D341Med (cell line): Measurements from ENCODE around the gene KAZN.

Experiments
- DNase-seq: peaks from one replicate; pipeline ENCODE4 v3.0.0; 2012; ENCODE audit warnings: low spot score

Gene KAZN

DNA sequence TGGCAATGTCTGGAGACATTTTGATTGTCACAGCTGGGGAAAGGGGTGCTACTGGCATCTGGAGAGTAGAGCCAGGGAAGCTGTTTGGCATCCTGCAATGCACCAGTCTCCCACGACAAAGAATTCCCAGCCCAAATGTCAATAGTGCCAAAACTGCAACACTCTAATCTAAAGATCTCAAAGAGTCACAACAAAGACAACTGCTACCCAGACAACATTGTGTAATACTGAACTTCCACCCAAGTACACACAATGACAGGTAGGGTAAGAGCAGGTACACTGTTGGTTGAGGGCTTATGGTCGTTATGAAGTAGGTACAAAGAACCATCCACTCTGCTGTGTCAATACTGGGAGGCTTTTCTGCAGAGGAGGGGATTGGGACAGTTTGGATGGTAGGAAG lies 546.8 kb downstream of the KAZN start:
- DNase-seq: no peak

DNA sequence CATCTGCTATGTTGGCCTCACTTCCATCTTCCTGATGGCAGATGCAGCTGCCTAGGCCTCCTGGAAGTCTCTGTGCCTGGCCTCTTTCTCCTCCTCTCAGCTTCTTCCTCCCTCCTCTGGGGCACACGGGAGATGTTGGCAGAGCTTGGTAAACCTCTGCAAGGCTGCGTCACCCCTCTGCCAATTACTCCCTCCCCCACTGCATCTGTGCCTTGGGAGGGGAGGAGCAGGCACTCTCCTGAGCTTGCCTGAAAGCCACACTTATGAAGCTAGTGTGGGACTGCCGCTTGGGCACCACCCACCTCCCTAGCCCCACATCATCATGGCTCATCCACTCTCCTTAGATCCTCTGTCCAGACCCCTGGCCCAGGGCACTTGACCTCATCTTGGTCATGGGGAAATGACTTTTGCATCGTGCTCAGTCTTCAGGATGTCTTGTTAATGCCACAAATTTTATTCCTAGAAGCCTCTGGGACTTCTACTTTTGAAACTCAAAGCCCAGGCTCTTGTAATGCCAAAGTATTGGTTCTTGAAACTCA lies 547.7 kb downstream of the KAZN start:
- DNase-seq: no peak

DNA sequence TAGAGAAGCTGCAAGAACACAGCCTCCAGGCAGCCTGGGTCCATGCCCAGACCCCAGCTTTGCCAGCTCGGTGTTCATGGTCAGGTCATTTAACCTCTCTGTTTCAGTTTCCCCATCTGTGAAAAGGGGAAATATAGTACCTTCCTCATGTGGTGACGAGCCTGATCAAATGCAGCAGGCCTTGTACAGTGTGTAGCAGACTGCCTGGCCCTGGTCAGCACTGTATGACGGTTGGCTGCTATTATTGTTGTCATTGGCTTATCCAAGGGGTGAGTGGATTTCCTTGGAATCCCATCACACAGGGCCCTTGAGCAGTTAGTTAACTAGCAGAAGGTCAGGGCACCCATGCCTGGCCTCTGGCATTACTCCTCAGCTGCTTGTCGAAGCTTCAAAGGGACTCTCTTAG lies 548.5 kb downstream of the KAZN start:
- DNase-seq: no peak

DNA sequence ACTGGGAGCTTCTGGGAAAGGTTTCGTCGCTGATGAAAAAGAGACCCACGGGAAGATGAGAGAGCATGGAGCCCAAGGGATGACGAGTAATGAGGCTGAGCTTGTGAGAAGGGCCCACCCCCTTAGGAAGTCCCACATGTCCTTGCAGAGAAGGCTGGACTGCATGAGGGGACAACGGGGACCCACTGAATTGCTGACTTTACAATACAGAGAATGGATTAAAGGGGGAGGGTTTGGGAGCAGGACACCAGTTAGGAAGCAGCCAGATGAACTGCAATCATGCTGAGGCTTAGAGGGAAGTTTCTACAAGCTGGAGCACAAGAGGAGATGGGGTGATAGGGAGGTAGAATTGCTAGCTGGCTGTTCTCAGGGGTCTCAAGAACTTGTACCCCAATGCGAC lies 549.5 kb downstream of the KAZN start:
- no peak for DNase-seq

DNA sequence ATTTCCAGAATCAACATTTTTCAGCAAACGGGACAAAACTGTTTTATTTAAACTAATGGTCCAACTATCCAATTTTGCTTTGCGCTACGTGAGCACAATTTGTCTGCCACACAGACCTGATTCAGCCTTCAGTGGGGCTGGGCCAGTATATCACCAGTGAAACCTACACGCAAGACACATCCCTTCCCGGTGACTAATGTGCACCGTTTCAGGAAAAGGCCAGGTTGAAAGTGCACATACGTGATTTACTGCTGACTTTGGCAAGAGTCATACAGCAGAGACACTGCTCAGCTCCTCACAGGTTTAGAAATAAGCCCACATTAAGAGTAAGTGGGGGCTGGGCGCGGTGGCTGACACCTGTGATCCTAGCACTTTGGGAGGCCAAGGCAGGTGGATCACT lies 550.0 kb downstream of the KAZN start:
- DNase-seq: no peak

DNA sequence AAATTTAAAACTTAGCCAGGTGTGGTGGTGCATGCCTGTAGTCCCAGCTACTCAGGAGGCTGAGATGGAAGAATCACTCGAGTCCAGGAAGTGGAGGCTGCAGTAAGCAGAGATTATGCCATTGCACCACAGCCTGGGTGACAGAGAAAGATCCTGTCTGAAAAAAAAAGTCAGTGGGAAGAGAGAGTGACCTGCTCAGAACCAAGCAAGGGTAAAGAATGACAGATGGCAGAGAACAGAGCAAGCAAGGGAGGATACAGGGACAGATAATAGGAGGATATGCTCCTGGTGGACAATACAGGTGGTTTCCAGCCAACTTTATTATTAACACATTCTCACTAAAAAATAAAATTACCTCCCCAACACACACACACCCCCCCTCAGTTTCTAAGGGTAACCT lies 550.5 kb downstream of the KAZN start:
- no peak for DNase-seq

DNA sequence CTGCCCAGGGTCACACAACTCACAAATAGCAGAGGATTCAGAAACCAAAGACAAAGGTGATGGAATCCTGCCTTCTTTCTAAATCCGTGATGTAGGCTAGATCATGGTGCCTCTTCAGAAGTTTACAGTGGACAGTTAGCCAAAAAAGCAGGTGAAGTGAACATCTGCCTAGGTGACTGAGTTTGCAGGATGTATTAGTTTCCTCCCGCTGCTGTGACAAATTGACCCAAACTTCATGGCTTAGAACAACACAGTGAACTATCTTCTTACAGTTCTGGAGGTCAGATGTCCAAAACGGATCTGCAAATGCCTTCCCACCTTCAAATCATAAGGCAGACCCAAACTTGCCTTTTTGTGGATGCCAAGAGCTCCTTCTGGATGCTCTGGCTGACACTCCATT lies 551.9 kb downstream of the KAZN start:
- no peak for DNase-seq

DNA sequence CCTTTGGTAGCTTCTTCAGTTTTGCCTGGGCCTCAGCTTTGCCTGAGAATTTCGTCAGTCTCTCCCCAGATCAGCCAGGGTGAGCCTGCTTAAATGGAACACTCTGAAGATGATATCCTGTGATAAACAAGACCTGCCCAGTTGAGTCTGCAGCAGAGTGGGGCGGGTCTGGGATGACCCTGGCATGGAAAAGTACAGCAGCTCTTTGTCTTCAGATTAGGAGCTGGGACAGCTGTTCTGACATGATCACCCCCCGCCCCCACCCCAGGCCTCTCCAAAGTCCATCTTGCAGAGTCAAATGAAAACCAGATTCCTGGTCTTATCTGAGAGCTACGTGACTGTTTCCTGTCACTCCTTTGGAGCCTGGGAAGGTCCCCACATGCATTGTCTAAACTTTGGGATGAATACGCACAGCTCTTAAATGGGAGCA lies 552.9 kb downstream of the KAZN start:
- DNase-seq: no peak

DNA sequence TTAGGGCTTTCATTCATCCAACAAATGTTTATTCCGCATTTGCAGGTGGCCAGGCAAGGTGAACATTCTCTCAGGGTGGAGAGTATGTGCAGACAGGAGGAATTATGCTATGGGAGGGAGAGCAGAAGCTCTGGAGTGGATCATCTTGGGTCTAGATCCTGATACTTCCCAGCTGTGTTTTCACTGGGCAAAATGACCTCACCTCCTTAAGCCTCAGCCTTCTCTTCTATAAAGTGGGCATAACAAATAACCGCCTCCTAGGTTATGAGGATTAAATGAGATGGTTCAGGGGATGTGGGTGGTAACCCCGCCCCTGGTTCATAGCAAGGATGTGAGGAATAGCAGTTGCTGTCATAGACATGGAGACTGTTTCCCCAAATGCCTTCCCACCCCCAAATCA lies 553.4 kb downstream of the KAZN start:
- no peak for DNase-seq

DNA sequence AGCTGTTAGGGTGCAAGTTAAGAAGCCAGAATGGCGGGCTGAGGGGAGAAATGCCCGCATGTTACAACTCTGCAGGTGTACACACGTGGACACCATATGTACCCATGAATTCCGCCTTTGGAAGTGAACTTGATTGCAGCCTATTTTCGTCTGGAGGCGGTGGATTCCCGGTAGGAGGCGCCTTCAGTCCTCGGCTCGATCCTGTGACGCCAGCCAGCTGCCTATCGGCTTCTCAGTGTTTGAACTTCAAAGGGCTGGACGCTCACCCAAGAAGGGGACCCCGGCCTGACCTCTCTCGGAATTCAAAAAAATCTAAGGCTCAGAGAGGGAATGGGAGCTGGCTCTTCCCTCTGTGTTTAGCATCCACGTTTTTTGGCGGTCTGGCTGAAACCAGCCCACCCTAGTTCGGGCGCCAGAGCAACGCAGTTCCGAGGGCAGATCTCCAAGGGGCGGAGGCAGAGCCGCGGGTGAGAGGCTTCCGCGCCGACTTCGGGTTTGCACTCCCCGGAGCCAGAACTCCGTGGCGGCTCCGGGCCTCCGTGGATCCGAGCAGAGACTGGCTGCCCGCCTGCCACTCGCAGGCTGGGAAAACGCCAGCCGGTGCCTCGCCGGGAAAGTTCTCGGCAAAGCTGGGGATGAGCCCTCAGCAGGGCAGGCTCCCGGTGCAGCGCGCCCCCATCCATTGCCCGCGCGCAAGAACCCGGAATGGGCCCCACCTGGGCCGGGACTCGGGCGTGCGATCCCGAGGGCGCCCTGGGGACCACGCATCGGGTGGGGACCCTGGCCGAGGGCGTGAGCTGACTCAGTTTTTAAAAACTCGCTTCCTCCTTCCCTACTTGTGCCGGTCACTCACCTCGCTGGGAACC lies 554.1 kb downstream of the KAZN start:
- peak; percentile 77 for DNase-seq

DNA sequence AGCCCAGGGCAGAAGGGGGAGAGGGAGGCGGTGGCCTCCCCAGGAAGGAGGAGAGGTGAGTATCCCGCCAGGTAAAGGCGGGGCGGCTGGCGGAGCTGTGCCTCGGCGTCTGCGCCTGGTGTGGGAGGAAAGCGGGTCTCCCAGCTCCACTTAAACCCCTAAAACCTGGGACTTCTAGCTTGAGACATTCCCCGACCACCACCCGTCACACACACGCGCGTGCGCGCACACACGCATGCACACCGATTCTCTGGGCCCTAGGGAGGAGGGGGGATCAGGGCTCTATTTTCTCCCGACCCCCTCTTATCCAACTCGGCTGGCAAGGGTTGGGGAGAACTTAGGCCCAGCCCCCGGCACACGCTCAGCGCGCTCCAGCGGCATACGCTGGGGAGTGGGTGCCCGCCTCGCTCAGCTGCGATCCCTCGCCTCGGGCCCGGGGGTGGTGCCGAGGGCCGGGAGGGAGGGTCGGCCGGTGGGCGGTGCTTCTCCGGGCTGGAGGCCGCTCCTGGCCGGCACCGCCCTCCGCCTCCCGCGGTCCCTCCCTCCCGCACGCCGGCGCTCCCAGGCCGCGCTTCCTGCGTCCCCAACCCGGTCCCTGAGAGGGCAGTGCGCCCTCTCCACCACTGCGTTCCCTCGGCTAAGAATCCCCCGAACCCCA lies 554.8 kb downstream of the KAZN start, which contains the start of gene TMEM51:
TSS of gene TMEM51 (plus strand) at position 564 of the 658 bp plus-strand sequence. CDS start 61,341 bp downstream, outside the sequence.
- DNase-seq: peak; percentile 70

DNA sequence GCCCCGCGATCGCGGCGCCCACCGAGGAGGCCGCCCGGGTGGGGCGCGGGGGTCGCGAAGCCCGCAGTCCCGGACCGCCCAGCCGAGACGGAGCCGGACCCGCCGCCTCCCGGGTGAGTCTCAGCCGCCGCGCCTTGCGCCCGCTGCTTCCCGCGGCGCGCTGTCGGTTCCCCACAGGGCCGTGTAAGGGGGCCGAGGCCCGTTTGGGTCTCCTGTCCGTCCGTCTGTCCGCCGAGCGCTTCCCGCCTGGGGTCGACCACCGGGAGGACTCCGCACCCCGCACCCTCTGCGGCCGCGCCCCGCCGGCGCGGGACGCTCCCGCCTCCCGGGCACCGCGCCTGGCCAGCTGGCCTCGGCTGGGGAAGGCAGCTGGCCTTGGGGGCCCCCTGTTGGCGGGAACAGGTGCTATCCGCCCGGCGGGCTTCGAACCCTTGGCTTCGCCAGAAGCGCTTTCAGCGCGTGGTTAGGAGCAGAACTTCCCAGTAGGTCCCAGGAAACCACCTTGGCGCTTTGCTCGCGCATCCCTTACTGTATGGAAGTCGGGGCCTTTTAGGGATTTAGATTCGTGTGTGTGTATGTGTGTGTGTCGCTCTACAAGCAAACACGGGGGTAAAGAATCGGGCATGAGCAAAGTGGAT lies 555.5 kb downstream of the KAZN start:
- peak; percentile 77 for DNase-seq

DNA sequence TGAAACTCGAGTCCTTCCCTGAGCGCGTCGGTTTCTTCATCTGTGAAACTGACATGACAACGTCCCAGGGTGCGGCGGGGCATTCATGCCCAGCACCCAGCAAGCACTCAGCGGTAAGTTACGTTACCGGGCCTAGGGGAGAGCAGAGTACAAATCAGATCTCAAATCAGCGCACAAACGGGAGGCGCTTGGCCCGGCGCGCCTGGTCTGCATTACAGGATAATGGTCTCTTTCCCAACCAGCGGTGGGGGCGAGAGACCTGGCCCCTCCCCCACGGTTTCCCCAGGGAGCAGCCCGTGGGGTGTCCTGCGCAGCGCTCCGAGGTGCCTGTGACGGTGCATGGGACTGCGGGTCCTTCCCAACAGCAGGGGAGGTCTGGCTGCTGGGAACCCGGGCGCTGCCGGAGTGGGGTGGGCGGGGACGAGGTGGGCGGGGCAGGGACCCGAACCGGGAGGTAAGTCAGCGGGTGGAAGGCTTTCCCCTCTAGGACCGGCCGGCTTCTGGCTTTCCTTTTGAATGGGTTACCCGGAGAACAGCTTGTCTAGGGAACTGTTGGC lies 556.1 kb downstream of the KAZN start:
- no peak for DNase-seq

DNA sequence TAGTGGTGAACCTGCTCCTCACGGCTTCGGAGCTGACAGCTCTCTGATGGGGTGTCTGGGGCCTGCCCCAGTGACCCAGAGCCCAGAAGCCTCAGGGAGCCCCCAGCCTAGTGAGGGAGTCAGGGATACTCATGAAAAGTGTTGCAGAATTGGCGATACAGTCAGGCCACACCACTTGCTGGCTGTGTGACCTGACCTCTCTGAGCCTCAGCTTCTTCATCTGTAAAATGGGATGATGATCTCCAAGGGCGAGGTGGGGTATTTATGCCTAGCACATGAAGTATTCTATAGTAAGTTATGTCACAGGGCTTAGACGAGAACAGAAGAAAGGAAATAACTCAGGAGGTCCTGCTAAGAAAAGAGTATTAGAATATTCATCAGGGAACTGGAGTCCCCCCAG lies 556.7 kb downstream of the KAZN start:
- DNase-seq: no peak

DNA sequence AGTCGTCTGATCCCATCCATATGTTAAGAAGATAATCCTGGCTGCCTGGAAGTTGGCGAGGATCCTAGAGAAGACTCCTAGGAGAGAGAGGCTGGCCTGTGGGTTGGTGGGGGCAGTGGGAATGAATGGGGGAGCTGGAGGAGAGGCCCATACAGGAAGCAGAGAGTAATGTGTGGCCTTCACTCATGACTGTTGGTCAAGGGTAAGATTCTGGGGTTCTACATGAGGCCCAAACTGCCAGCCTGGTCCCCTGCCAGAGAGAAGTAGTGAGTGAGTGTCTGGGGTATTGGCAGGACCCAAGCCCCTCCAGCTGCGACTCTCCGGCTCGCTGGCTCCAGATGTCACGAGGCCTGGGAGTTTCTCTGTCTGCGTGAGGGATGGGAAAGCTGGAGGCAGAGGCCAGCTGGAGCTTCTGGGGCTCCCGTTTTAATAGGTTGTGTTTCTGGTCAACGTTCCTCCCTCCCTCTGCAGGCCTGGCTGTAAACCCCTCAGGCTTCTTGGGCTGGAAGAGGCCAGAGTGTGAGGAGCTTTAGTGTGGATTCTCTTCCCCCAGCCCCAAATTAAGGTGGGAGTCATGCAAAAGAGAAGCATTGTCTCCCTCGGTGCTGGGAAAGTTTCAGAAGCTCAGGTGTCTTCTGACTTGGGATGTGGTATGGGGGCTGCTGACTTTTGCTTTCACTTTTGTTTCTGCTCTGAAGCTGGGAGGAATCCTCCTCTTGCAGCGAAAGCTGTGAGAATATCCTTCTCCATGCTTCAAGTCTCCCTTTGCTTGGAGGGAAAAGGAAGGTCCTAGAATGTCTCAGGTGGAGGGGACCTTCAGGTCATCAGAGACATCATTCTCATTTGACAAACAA lies 557.6 kb downstream of the KAZN start:
- DNase-seq: peak; percentile 67

DNA sequence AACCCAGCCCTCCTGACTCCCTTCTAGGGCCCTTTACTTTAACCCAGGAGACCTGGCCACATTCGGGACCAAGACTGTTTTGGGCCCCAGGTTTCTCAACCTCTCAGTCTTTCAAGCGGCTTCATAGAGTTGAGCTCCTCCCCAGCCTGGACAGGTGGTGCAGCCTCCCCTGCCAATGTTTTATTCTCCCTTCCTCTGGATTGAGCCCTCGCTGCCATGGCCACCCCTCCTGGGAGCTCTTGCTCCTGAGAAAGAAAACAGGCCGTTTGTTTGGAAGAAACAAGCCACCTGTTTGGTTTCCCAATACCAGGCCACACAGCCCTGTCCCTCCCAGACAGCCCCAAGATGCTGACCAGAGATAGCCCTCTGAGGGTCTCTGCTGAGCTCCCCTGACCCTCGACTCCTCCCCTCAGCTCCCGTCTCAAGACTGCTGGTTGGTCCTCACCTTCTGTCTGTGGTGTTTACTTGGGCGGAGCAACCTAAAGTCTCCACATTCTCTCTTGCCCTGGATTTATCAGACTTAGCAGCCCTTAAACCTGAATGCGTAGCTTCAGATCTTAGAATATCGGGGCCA lies 558.4 kb downstream of the KAZN start:
- no peak for DNase-seq

DNA sequence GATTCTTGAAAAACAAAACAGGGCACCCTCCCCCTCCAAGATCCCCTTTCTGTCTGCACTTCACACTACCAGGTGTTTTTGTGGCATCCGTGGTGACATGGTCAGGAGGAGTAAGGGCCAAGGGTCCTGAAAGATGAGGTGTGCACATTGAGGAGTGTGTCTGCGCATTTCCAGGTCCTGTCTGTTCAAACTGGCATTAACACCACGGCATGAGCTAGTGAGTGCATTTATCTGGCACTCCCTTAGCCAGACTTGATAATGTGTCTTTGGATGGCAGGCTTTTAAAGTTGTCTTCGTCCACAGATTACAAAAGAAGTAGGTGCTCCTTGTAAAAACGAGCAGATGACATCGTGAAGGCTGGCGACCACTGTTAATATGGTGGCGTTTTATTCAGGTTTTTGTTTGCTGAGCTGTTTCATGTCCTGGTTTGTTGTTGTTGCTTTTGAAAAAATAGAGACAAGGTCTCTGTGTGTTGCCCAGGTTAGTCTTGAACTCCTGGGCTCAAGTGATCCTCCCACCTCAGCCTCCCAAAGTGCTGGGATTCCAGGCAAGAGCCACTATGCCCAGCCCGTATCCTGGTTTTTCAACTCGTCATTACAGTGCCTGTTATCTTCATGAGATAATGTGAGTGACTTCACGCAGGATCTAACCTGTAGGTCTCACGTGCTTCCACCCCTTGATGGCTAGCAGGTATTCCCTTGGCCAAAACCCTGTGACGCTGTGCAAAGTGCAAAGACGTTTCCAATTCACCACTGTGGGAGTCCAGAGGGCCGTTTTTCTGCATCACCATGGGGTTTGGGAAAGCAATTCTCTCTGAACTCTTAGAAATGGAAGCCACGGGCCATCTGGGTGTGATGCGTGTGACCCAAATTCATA lies 559.3 kb downstream of the KAZN start:
- DNase-seq: no peak

DNA sequence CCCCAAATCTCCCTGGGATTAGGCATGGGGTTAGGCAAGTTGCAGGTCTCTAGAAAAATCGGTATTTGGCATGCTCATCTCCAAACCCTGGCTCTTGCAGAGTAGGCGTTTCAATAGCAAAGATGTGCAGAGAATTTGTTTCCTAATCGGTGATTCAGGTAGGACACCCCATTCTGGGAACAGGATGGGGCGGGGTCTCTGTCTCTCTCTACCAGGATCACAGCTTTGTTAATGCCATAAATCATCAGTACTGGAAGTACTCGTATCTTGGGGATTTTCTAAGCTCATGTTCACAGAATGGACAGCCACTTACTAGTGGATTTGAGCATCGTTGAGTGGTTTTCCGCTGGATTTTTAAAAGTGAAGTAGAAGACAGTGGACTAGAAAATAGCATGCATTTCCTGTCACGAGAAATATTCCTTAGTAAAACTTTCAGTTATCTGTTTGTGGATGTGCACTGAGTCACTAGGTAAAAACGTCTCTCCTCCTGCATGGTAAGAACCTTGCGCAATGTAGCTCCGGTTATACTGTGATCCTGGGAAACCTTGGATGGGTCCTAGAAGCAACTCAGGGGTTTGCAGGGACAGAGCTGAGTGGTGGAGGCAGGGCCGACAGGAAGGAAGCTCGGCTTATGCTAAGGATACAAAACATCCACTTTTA lies 560.2 kb downstream of the KAZN start:
- DNase-seq: no peak

DNA sequence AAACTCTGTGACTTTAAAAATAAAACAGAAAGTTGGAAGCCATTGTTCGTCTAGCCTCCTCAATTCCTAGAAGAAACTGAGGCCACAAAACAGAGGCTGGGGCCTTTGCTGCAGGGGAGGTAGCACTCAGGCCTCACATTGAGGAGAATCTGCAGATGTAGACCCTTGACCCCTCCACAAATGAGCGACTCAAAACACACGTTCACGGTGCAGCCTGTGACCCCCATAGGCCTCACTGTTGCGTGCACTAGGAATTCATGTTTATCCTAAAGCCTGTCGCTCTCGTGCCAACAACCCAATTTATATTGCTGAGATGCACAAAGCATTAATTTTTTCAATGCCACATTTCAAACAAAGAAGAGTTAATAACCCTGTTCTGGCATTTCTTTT lies 560.7 kb downstream of the KAZN start:
- no peak for DNase-seq

DNA sequence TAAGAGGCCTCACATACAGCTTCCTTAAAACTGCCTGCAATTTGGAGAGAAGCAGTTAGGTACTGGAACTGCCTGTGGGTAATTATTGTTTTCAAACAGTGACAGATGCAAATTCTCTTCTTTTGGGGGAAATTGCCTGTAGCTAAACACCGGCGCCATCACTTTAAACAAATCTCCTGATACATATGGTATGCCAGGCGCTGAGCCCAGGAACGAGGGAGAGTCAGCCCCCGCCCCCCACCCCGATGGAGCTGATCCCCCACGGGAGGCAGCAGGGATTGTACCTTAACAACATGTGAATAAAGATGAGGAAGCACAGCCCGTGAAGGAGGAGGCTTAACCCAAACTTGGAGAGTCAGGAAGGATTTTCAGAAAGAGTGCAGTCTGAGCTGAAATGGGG lies 562.1 kb downstream of the KAZN start:
- DNase-seq: peak; percentile 78
